CD4-positive, alpha-beta T cell (primary cell): ENCODE measurements around the gene ZNF155. TPM values are rescaled to one million over a fixed set of nuclear protein-coding genes. Genes with fewer than 3 reads are reported as not detected.
A peak's percentile ranks its signal among the peaks of the same experiment; 100 is the strongest.

ENCODE experiments used
- ATAC-seq: fragments of 200-7000 bp; cut with Tn5 transposase; one replicate; pipeline ENCODE4 v1.10.0; 2022; ENCODE audit warnings: mild to moderate bottlenecking; ENCODE audit not compliant: poor library complexity
- CTCF ChIA-PET: fragments of 350-600 bp; sonication (Branson Sonifier 250); formaldehyde crosslinking; loops from one replicate; lab custom pipeline; 2021; ENCODE audit warnings: antibody characterized with exemption, inconsistent platforms; lab: Charles Lee
- POLR2A ChIA-PET: fragments of 350-600 bp; sonication (Branson Sonifier 250); formaldehyde crosslinking; loops from one replicate; lab custom pipeline; 2021; ENCODE audit warnings: antibody characterized with exemption, inconsistent platforms; lab: Charles Lee
- DNase-seq, 14 experiments: peaks; one replicate each; pipeline ENCODE4 v3.0.0-alpha.2; 2013 to 2020; ENCODE audit warnings: mixed read lengths in 2 of 14
- H3K27ac ChIP-seq, 2 donors: one replicate each; pipeline versions ENCODE4 v1.5.1 to v1.7.0; 2013; ENCODE audit warnings: low read length in 2 of 2, low read depth in 1 of 2, mild to moderate bottlenecking in 1 of 2
- H3K27me3 ChIP-seq, 2 experiments: 1 replicate in 1 of 2; 2 replicates in 1 of 2; pipeline versions ENCODE4 v1.6.1 to v1.7.0; 2013; ENCODE audit warnings: low read length in 2 of 2, control low read depth in 1 of 2, mild to moderate bottlenecking in 1 of 2, moderate library complexity in 1 of 2; ENCODE audit not compliant: insufficient read depth in 2 of 2, control insufficient read depth in 1 of 2
- H3K36me3 ChIP-seq: one replicate; pipeline ENCODE4 v1.6.1; 2013; ENCODE audit warnings: low read length, control low read depth; ENCODE audit not compliant: insufficient read depth
- H3K4me1 ChIP-seq: one replicate; pipeline ENCODE4 v1.6.1; 2013; ENCODE audit warnings: low read length, control low read depth; ENCODE audit not compliant: insufficient read depth
- H3K4me3 ChIP-seq: one replicate; pipeline ENCODE4 v1.5.1; 2013; ENCODE audit warnings: mild to moderate bottlenecking, low read length, moderate library complexity
- H3K9me3 ChIP-seq, 2 experiments: 1 replicate in 1 of 2; 2 replicates in 1 of 2; pipeline versions ENCODE4 v1.6.1 to v1.7.0; 2013; ENCODE audit warnings: low read length in 2 of 2, mild to moderate bottlenecking in 2 of 2, control low read depth in 1 of 2, moderate library complexity in 1 of 2; ENCODE audit not compliant: control insufficient read depth in 1 of 2, insufficient read depth in 1 of 2
- H3K27ac Mint-ChIP-seq: one replicate; pipeline ENCODE4 v1.8.0; 2020; ENCODE audit warnings: mixed read lengths
- H3K27me3 Mint-ChIP-seq: one replicate; pipeline ENCODE4 v1.8.0; 2021; ENCODE audit warnings: mixed read lengths
- H3K36me3 Mint-ChIP-seq: one replicate; pipeline ENCODE4 v1.8.0; 2021; ENCODE audit warnings: low read depth, mixed read lengths
- H3K4me1 Mint-ChIP-seq: one replicate; pipeline ENCODE4 v1.8.0; 2021; ENCODE audit warnings: low read depth, mixed read lengths
- H3K4me3 Mint-ChIP-seq: one replicate; pipeline ENCODE4 v1.8.0; 2020; ENCODE audit warnings: mild to moderate bottlenecking, mixed read lengths
- H3K9me3 Mint-ChIP-seq: one replicate; pipeline ENCODE4 v1.8.0; 2020; ENCODE audit warnings: mixed read lengths
- intact Hi-C, 2 experiments: fragments of 100-400 bp; cut with DNase I in 1 of 2; cut with micrococcal nuclease in 1 of 2; formaldehyde crosslinking; loops; one replicate each; pipeline versions ENCODE4 v1.15.1 to v1.9.0; 2023 to 2025; cut with DNase I, micrococcal nuclease
- polyA plus RNA-seq, 2 donors: library from polyadenylated mRNA; unstranded; fragments of 120-200 nt; gene quantifications; one replicate each; pipeline ENCODE4 v1.2.1, GENCODE V29; 2013
- total RNA-seq, 174 experiments: library from RNA in 2 of 174; stranded (reverse) in 2 of 174; gene quantifications; one replicate each; pipeline ENCODE4 v1.2.3 and lab custom pipeline; 2021 to 2026
- TF ChIP-seq, protein P1 (sequence below): fragments of 200-600 bp; IDR thresholded peaks from one replicate; pipeline ENCODE4 v1.8.0; 2022; ENCODE audit warnings: antibody characterized with exemption, mild to moderate bottlenecking

The ZNF155 gene
- total RNA-seq (1 to 10 TPM; 3.5 to 4.0 TPM), total RNA-seq (lab: John Stamatoyannopoulos, UW) (4.2 to 26.7 (median 15.8) reads per million in 172 experiments)
- 4.7 TPM for polyA plus RNA-seq (2013, experiment 1 of 2)
- polyA plus RNA-seq (2013, experiment 2 of 2), result 5.4 TPM

GRCh38 chr19:43983912-43984686 is at the start of gene ZNF155:
TSS of gene ZNF155 (plus strand) at chr19:43984188. CDS start at chr19:43988544, 4,356 bp downstream.
- H3K27ac Mint-ChIP-seq, result peak within 1 kb of the TSS; percentile 83
- Histone ChIP-seq H3K9me3 (peaks cover 0 to 6% of the 10 kb centered on the region in 2 experiments), H3K4me3 (peak within 1 kb of the TSS; percentile 85), H3K27me3 (no peaks in the 10 kb centered on the region), H3K36me3 (peaks cover 6% of the 10 kb centered on the region), H3K27ac (peak within 1 kb of the TSS in 1 of 2 donors; percentile 72), H3K4me1 (peaks cover 16% of the 10 kb centered on the region)
- H3K27me3 Mint-ChIP-seq, result no peaks in the 10 kb centered on the region
- peaks cover 22% of the 10 kb centered on the region for H3K4me1 Mint-ChIP-seq
- intact Hi-C loops, result loop anchor here (1.0 to 5.0 kb wide), 6 partner anchors 18 to 518 kb away; partner anchors contain the start of genes ZNF230 (in 2 of the 2), ZNF180 (in 1 of the 2), ZNF224 (in 1 of the 2) and ZNF284 (in 1 of the 2)
- no peaks in the 10 kb centered on the region for H3K9me3 Mint-ChIP-seq
- CTCF ChIA-PET, result interaction anchor here (1.2 kb wide), 1 partner anchor 21 kb away, joined by 3 read pairs; no protein-coding TSS in a partner anchor
- POLR2A ChIA-PET, result interaction anchor here (1.6 kb wide), 1 partner anchor 49 kb away, joined by 4 read pairs; the partner anchor contains the start of gene ZNF45
- peak; percentile 88 for ATAC-seq
- DNase-seq, result peak; percentile 39 to 88 (median 56)
- TF ChIP-seq, protein P1, sequence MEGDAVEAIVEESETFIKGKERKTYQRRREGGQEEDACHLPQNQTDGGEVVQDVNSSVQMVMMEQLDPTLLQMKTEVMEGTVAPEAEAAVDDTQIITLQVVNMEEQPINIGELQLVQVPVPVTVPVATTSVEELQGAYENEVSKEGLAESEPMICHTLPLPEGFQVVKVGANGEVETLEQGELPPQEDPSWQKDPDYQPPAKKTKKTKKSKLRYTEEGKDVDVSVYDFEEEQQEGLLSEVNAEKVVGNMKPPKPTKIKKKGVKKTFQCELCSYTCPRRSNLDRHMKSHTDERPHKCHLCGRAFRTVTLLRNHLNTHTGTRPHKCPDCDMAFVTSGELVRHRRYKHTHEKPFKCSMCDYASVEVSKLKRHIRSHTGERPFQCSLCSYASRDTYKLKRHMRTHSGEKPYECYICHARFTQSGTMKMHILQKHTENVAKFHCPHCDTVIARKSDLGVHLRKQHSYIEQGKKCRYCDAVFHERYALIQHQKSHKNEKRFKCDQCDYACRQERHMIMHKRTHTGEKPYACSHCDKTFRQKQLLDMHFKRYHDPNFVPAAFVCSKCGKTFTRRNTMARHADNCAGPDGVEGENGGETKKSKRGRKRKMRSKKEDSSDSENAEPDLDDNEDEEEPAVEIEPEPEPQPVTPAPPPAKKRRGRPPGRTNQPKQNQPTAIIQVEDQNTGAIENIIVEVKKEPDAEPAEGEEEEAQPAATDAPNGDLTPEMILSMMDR, result no peak
- H3K36me3 Mint-ChIP-seq, result peaks cover 35% of the 10 kb centered on the region
- H3K4me3 Mint-ChIP-seq, result peak within 1 kb of the TSS; percentile 97

GRCh38 chr19:43934985-43935708 is 48.8 kb upstream of the ZNF155 start, which contains the start of gene ZNF45:
TSS of gene ZNF45 (minus strand) at chr19:43935282. CDS start at chr19:43922185, 13,097 bp downstream.
- Histone ChIP-seq H3K4me3 (peak within 1 kb of the TSS; percentile 78), H3K4me1 (peaks cover 10% of the 10 kb centered on the region), H3K27me3 (no peaks in the 10 kb centered on the region), H3K36me3 (peaks cover 26% of the 10 kb centered on the region), H3K27ac (peak within 1 kb of the TSS; percentile 56 to 64), H3K9me3 (peaks cover 5% of the 10 kb centered on the region in 2 experiments)
- H3K4me3 Mint-ChIP-seq, result peak within 1 kb of the TSS; percentile 96
- POLR2A ChIA-PET, result interaction anchor here (0.8 to 1.9 kb wide), 17 partner anchors 11 to 277 kb away, joined by 3 to 12 read pairs (median 4); partner anchors contain the start of genes ZNF221, ZNF224, ZNF226 and ZNF227
- peak within 1 kb of the TSS; percentile 86 for H3K27ac Mint-ChIP-seq
- DNase-seq (peak; percentile 75 to 94 (median 82)), ATAC-seq (peak; percentile 95)
- TF ChIP-seq, protein P1, result no peak
- CTCF ChIA-PET, result no interaction called here
- peaks cover under 1% of the 10 kb centered on the region for H3K9me3 Mint-ChIP-seq
- H3K4me1 Mint-ChIP-seq, result peaks cover 25% of the 10 kb centered on the region
- H3K36me3 Mint-ChIP-seq, result peaks cover 48% of the 10 kb centered on the region
- intact Hi-C loops, result loop anchor here (1.0 to 10.0 kb wide), 10 partner anchors 48 to 367 kb away; partner anchors contain the start of genes ZNF224 (in 2 of the 2), ZNF230 (in 2 of the 2), SMG9 (in 1 of the 2) and ZNF226 (in 1 of the 2)
- H3K27me3 Mint-ChIP-seq, result no peaks in the 10 kb centered on the region
